Nephron progenitor cell (in vitro differentiated cells): ENCODE data around the gene TSPAN3.

Source experiments
- DNase-seq: peaks from one replicate; pipeline ENCODE4 v3.0.0; 2021
- H3K27ac Mint-ChIP-seq: 2 replicates; pipeline ENCODE4 v1.8.0; 2021; ENCODE audit warnings: mild to moderate bottlenecking, moderate library complexity, mixed read lengths
- H3K27me3 Mint-ChIP-seq: 2 replicates; pipeline ENCODE4 v1.8.0; 2021; ENCODE audit warnings: mild to moderate bottlenecking, low read depth, mixed read lengths; ENCODE audit not compliant: poor library complexity
- H3K36me3 Mint-ChIP-seq: 2 replicates; pipeline ENCODE4 v1.8.0; 2021; ENCODE audit warnings: low read depth, mixed read lengths
- H3K4me1 Mint-ChIP-seq: 2 replicates; pipeline ENCODE4 v1.8.0; 2021; ENCODE audit warnings: mixed read lengths
- H3K4me3 Mint-ChIP-seq: 2 replicates; pipeline ENCODE4 v1.8.0; 2021; ENCODE audit warnings: mild to moderate bottlenecking, moderate library complexity, mixed read lengths
- H3K9me3 Mint-ChIP-seq: 2 replicates; pipeline ENCODE4 v1.8.0; 2021; ENCODE audit warnings: mild to moderate bottlenecking, moderate library complexity, mixed read lengths
- CTCF ChIP-seq: fragments of 200-600 bp; sonication (generic); IDR thresholded peaks from 2 replicates; pipeline ENCODE4 v1.5.0; 2021; ENCODE audit warnings: antibody characterized with exemption

Gene TSPAN3

DNA sequence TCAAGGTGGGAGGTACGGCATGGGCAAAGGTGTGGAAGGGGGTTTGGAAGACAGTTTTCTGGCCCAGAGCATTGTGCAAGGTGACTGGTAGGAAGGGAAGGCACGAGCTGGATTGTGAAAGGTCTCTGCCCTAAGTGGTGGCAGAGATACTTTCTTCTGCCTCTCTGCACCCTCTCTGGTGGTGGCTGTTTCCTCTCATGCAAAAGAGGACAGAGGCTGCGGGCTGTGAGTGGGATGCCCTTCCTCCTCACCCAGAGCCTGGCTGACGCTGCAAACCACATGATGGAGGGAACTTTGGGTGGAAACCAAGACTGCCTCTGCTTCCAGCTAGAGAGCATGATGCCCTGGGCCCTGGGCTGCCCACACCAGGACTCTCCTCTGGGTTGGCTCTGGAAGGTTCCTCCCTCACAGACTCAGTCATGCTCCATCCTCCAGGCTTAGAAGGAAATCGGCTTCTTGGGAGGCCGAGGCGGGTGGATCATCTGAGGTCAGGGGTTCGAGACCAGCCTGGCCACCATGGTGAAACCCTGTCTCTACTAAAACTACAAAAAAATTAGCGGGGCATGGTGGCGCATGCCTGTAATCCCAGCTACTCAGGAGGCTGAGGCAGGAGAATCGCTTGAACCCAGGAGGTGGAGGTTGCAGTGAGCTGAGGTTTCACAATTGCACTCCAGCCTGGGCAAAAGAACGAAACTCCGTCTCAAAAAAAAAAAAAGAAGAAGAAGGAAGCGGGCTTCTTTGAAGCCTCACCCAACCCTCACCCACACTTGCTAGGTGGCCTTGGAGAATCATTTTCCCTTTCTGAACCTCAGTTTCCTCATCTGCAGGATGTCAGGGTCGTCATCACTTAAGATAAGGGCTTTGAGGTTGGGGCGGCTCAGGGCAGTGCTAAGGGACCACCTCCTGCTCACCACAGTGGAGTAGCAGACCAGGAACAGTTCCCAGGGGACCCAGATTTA is 67.7 kb downstream of the TSPAN3 start:
- H3K27me3 Mint-ChIP-seq, result peaks cover 8% of the 10 kb centered on the region
- peaks cover 11% of the 10 kb centered on the region for H3K4me1 Mint-ChIP-seq
- TF ChIP-seq CTCF, result no peak
- no peaks in the 10 kb centered on the region for H3K36me3 Mint-ChIP-seq
- peaks cover 4% of the 10 kb centered on the region for H3K9me3 Mint-ChIP-seq
- no peak overlapping the region for H3K4me3 Mint-ChIP-seq
- no peak for DNase-seq
- H3K27ac Mint-ChIP-seq, result no peak overlapping the region

- Mint-ChIP-seq H3K4me3 (no peak overlapping the region), H3K4me1 (peaks cover 11% of the 10 kb centered on the region), H3K27me3 (peaks cover 8% of the 10 kb centered on the region), H3K36me3 (no peaks in the 10 kb centered on the region), H3K27ac (no peak overlapping the region), H3K9me3 (peaks cover 4% of the 10 kb centered on the region)
- no peak for DNase-seq
- no peak for TF ChIP-seq CTCF
These were observed 68.5 kb downstream of the TSPAN3 start for GRCh38 chr15:77002436-77002835.

DNA sequence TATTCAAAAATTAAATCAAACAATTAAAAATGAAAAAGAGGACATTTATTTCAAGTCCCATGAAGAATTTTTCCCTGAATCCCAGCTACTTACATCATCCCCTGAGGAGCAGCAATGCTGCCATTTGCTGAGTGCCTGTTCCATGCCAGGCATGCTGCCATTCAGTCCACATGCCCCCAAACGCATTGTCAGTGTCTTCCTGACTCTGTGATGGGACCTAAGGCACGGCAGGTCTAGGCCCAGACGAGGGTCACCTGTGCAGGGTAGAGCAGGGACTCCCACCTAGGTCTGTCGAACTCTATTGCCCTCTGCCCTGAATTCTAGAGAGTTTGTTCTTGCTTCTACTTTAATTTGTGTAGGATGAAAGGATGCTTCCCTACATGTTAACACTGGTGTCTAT is 68.9 kb downstream of the TSPAN3 start:
- no peak for DNase-seq
- no peak overlapping the region for H3K4me3 Mint-ChIP-seq
- H3K9me3 Mint-ChIP-seq, result peaks cover 4% of the 10 kb centered on the region
- no peak for TF ChIP-seq CTCF
- H3K27me3 Mint-ChIP-seq, result peaks cover 12% of the 10 kb centered on the region
- H3K27ac Mint-ChIP-seq, result no peak overlapping the region
- H3K36me3 Mint-ChIP-seq, result no peaks in the 10 kb centered on the region
- peaks cover 11% of the 10 kb centered on the region for H3K4me1 Mint-ChIP-seq

GRCh38 chr15:77001351-77001750 is 69.6 kb downstream of the TSPAN3 start:
- no peak for DNase-seq
- no peak for TF ChIP-seq CTCF
- H3K27me3 Mint-ChIP-seq, result peaks cover 12% of the 10 kb centered on the region
- H3K9me3 Mint-ChIP-seq, result peaks cover 4% of the 10 kb centered on the region
- no peak overlapping the region for H3K27ac Mint-ChIP-seq
- peaks cover 11% of the 10 kb centered on the region for H3K4me1 Mint-ChIP-seq
- no peaks in the 10 kb centered on the region for H3K36me3 Mint-ChIP-seq
- no peak overlapping the region for H3K4me3 Mint-ChIP-seq

- Mint-ChIP-seq H3K4me3 (no peak overlapping the region), H3K27me3 (peaks cover 12% of the 10 kb centered on the region), H3K27ac (no peak overlapping the region), H3K4me1 (peaks cover 11% of the 10 kb centered on the region), H3K9me3 (peaks cover 4% of the 10 kb centered on the region), H3K36me3 (no peaks in the 10 kb centered on the region)
- DNase-seq, result no peak
- no peak for TF ChIP-seq CTCF
These were observed 70.9 kb downstream of the TSPAN3 start for GRCh38 chr15:76999996-77000395.
